HG03439 (cell line): ENCODE measurements around the gene CDH20.
"Not testable (repeated sequence)": the region's sequence is repeated elsewhere in the genome, so short reads cannot be mapped to it uniquely, and the experiment has no call there.

ENCODE experiments used
- ATAC-seq: cut with Tn5 transposase; IDR thresholded peaks from one replicate; pipeline ENCODE4 v1.9.1; 2021; ENCODE audit warnings: mild to moderate bottlenecking, moderate library complexity; ENCODE audit not compliant: unreplicated experiment

Gene CDH20

DNA sequence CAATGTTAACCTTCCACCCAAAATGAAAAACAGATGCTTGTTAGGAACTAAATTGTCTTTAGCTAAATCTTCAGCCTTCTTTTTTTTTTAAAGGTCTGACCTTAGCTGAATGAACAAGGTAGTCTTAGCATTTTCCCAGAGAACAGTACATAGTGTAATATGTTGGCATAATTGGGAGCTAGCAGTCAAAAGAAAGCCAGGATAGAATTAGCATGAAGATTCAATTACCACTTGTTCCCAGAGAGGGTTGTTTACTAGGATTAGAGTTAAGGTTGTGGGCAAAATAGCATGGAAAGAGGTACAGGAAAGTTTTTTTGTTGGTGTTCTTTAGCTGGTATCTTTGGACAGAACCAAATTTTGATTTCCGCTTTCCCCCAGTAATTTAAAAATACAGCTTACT is 6.9 kb downstream of the CDH20 start:
- ATAC-seq: no peak

DNA sequence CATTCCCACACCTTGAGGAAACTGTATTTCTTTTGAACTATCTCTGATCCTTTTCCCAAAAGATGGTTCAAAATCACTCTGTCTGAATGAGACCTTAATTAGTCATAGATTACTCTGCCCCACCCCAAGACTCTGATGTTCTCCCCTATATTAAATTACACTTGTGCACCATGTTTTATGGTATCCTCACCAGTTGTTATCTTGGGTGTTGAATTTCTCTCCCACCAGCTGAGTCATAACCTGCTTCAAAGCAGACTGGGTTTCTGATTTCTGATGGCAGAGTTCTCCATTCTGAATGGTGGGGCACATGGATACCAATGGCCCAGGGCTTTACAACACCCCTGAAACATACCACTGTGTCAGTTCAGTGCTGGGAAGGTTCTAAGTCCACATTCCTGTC is 15.0 kb downstream of the CDH20 start:
- ATAC-seq: no peak

DNA sequence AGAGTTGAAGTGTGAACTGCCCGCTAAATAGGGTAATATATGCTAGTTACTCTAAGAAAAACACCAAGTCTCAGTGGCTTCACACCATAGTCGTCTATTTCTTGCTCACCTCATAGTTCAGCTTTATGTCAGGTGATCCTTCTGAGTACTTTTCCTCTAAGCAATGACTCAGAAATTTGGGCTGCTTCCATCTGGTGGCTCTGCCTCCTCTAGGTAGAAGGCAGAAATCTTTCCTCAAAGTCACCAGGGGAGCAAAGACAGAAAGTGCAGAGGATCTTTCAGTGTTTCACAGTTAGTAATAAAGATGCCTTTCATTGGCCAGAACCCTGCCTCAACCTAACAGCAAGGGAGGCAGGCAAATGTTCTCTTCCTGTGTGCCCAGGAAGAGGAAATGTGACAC is 17.3 kb downstream of the CDH20 start:
- ATAC-seq: no peak

DNA sequence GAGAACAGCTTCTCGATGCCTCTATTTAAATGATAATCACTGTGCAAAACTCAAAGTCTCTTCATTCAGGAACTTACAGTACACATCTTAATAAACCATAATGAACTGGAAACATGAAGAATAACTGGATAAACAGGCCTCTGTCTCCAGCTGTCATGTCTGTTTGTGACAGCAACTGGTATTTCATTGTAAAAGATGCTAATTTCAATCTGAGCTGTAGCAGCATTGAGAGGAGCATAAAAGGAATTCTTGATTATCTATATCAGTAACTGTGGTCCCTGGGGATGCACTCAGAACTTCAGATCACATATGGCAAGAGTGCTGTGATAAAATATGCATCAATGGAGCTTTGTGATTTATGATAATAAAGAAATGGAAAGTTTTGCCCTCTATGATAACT is 18.8 kb downstream of the CDH20 start:
- ATAC-seq: no peak

DNA sequence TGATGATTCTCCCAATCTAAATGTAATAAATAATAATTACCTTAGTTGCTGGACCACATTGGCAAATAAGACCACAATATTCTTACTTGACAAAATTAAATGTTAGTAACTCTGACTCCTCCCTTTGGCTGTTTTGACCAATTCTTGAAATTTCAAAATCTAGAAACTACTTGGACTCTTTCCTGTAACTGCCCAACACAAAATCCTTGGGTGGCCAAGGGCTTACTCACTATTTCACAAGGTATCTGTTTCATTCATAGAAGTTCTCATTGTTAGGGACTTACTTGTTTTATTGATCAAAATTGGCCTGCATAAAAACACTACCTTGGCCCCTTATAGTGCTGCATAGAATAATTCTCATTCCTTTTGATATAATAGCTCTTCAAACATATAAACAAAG is 19.4 kb downstream of the CDH20 start:
- ATAC-seq: no peak

DNA sequence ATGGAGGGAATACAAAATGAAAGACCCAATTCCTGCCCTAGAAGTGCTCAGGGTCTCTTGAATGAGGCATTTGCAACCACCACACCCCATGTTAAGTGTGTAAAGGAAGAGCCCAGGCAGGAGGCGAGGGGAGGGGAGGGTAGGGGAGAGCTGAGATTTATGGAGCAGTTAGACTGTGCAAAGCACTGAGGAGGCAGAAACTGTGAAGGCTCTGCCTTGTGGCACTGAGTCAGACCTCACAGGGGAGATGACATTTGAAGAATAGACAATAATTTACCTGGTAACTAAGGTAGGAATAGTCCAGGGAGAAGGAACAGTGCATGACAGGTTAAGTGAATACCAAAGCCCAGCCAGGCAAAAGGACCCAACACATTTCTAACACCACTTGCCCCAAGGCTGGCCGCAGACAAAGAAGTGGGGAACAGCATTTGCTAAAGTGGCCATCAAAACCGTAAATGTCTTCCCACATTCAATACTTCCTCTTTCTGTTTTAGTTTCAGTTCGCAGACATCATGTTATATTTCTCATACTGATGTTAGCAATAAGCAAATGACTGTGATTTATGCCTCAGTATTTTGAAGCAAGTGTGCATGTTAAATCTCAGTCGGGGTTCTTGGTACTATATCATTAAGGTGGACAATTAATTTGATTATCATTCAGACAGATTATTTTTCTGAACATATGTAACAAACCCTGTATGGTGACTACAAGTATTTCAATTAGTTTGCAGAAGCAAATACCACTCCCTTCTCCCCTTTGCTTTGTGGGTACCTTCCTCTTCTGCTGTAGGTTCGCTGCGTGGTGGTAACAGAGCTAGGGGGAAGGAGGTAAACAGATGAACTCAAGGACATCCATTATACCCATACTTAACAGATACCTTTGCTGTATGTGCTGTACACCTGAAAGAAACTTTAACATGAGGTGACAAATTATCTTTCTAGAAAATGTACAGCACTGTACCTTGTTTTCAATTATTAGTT is 27.5 kb downstream of the CDH20 start:
- peak; percentile 86 for ATAC-seq

DNA sequence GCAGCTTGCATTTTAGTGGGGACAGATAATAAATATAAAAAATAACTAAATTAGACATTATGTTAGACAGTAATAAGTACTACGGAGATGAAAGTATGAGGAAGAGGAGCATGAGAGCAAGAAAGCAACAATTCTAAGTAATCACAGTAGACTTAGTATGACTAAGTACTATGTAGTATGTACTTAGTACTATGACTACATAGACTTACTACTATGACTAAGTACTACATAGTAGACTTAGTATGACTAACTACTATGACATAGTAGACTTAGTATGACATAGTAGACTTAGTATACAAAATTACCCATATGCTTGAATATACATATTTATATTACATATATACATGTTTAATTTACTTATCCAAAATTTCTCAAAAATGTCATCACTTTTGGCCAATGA is 29.3 kb downstream of the CDH20 start:
- ATAC-seq: no peak

DNA sequence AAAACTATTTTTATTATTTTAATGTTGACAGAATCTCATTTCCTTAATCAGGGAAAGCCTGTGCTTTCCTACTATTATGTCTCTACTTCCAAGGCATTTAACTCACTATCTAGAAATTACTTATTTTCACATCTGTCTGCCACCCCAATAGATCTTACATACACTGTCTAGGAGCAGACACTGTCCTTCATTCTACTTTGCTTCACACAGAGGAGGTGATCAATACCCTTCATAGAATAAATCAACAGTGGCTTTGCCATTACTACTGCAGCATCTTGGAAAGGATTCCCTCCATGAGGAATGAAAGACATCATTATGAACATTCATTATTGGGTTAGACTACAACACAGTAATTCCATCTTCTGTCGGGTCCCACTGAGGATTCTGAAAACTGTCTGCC is 31.7 kb downstream of the CDH20 start:
- ATAC-seq: no peak

DNA sequence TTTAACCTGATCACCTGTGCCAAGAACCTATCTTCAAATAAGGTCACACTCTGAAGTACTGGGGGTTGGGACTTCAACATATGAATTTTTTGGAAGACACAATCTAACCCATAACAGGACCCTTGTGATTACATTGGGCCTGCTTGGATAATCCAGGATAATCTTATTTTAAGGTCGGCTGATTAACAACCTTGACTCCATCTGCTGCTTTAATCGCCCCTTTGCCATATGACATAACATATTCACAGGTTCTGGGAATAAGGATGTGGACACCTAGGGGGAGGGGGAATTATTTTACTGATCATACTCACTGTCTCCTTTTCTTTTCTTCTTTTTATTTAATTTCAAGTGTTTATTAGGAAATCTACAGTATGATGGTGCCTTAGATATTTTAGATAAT is 34.8 kb downstream of the CDH20 start:
- no peak for ATAC-seq

DNA sequence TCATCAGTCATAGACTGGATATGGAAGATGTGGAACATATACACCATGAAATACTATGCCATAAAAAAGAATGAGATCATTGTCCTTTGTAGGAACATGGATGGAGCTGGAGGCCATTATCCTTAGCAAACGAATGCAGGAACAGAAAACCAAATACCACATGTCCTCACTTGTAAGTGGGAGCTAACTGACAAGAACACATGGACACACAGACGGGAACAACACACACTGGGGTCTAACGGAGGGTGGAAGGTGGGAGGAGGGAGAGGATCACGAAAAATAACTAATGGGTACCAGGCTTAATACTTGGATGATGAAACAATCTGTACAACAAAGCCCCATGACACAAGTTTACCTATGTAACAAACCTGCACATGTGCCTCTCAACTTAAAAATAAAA is 36.4 kb downstream of the CDH20 start:
- not testable (repeated sequence) for ATAC-seq

DNA sequence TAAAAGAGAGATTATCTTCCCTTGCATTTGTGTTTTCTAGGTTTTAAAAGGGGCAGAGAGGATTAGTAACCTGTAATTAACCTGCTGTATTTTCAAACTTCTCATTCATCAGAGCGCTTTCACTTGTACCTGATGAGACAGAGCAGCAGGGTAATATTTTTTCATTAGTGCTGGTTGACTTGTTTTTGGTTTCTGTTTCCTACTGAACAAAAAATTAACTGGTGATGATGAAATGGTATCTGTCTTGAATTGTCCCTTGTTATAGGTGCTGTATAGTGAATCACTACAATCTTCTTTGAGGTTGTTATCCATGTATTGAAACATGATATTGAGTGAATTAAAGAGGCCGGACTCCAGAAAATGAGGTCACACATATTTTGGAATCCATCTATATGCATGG is 37.9 kb downstream of the CDH20 start:
- ATAC-seq: no peak

DNA sequence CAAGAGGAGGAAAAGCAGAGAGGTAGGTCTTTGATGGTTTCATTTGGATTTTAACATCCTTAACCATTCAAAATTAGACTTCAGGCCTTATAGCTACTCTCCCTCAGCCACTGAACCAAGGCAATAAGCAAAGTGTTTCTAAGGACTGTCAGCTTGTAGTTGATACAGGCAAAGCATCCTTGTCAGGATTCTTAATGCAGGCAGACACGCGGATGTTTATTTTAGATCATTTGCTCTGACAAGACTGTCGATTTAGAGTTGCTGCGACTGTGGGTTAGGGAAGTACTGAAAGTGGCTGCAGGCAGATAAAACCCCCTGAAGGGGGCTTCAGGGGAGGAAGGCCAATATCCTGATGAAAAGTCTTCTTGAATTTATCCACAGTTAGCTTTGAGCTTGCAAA is 46.6 kb downstream of the CDH20 start:
- ATAC-seq: no peak

DNA sequence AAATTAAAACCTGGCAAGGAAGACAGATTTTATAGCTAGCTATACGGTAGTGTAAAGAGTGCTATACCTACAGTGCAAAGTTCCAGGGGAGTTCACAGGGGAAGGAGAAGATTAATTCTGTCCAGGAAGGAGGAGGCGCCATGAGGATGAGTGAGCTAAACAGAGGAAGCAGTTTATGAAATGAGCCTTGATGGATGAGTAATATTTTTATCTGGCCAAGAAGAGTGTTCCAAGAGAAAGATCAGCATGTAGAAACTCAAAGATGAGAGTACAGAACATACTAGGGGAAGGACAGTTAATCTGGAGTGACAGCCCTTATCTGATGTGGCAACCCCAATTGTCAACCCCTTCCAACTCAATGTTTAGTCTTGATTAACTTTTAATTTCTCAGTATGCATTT is 54.8 kb downstream of the CDH20 start:
- ATAC-seq: no peak

DNA sequence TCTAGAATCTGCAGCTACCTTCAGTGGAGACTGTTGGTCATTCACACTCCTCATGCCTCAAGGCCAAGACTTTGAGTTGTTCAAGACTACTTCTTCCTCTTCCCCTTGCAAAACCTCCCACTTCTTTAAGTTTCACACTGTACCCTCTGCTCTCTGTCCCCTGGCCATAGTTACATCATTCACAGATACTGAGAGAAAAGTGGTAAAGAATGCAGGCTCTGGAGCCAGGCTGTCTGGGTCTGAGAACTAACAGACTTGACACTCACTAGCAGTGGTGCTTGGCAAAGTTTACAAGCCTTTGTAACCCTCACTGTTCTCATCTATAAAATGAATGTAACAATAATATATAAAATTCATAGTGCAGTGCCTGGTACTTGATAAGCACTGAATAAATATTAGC is 61.8 kb downstream of the CDH20 start:
- ATAC-seq: no peak

DNA sequence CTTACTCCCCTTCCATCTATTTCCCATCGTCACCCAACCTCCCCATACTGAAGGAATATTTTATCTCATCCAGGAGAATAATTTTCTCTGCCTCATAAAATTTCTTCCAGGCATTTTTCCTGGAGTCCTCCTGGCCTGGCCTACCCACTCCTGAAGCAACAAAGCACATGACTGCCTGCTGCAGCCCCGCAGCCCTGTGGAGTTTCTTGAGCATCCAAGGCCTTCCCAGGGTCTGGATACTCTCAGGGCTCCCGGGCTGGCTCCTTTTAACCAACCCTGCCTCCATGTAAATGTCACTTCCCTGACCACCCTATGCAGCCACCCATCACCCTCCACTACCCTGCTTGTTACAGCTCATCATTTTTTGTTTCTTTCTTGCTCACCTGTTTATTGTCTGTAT is 64.0 kb downstream of the CDH20 start:
- no peak for ATAC-seq

DNA sequence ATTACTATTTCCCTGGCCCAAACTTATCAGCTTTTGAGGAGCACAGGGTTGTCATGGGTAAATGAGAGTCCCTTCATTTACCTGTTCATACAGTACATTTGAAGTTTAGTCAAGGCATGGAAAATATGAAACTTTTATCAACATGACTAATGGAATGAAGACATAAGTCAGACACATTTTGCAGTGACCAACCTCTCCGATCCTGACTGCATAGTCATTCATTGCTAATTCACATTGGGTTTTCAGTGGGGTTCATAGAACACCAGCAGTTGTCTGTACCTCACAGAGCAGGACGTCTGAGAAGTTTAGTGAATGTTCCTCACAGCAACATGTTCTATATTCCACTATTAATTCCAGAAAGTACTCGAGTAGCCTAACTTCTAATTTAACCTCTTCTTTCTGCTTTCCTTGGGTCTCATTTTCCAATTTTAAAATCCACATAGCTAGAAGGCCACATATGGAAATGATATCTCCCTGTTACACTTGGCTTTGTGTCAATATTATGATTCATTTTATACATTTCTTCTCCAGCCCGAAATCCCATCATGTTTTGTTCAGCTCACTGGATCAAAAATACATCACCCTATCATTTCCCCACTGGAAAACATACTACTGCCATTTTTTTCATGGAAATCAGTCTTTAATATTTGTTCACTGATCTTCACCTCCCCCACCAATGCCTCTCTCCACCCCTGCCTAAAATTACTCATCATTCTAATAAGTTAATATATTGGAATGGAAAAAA is 65.9 kb downstream of the CDH20 start:
- no peak for ATAC-seq

DNA sequence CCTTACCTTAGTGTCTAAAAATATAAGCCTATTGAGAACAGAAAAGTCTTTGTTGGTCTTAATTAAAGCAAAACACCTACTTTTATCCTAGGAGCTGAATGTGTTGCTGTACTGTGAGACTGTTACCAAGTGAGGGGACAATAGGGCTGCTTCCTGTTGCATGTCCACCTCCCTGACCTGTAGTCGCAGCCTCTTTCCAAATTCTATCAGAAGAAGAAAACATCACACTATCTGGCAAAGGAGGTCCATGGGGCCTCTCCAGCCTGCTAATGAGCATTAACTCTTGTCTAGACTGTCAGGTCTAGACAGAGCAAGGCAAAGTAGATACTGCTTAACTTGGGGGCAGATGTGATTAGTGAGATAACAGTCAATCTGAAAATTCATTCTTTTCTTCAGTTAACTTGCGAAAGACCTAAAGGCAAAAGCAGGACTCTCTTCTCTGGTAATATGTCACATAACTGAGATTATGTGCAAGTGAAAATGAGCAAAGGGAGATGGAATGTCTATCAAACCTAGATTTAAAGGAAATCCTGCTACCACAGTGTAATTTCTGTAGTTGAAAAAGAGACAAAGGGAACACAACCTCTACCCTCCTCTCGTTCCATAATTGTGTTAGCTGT is 66.9 kb downstream of the CDH20 start:
- no peak for ATAC-seq

DNA sequence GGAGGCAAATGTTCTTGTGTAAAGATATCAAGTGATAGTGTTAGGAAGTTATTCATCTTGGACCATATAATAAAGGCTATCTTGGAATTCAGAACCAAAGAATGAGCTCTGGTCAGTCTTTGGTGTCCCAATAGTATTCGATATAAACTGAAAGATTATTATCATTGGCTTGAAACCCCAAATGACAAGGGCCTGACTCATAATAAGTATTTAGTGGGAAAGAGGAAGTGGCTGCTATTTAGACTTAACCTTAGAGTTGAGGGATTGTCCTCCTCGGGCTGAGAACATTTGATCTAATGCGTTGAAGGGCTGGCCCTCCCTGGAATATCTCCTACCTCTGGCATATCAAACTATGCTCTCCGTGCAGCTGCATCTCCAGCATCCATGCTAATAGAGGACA is 67.5 kb downstream of the CDH20 start:
- no peak for ATAC-seq

DNA sequence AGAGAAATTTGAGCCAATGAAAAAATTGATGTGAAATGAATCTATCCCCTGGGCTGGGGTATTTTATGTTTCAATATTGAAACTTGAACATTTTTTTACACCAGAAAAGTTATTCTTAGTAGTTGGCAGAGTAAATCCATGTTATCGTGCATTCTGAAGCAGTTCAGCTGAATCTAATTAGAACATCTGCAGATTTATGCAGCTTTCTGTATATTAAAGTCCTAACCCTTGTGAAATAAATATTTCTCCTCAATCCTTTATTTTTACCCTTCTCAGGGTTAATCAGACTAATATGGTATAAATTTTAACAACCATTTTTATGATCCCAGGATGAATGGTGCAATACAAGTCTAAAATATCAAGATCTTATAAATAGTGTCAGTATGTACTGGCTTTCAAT is 69.5 kb downstream of the CDH20 start:
- no peak for ATAC-seq

DNA sequence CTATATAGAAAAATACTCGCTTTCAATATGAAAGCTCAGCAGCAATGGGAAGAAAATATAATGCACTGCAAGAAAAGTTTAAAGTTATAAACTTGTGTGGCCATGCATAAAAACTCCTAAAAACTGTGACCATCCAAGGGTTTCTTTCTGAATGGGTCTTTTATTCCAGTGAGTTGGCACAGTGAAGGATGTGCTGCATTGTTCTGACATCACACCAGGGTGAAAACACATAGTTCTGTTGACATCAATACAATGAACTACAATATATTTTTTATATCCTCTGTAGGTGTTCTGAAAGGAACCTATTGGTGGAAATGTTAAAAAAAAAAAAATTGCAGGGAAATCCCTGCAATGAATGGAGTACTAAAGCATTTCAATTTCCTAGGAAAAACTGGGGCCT is 80.2 kb downstream of the CDH20 start:
- no peak for ATAC-seq

DNA sequence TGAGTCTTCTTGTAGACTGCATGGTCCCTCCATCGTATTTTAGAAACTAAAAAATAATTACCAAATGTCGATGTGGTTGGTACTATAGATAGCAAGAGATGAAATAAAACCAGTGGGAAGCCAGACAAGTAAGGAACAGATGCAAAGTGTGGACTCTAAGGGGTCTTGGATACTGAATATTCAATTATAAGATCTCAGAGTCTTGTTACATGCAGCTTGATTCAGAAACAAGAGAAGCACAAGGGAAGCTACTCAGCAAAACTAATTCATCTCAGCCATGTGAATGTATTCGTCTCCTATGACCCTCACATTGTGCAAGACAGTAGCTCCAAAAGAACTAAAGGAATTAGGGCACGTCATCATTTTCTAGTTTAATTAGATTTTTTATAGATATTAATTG is 80.9 kb downstream of the CDH20 start:
- ATAC-seq: no peak

DNA sequence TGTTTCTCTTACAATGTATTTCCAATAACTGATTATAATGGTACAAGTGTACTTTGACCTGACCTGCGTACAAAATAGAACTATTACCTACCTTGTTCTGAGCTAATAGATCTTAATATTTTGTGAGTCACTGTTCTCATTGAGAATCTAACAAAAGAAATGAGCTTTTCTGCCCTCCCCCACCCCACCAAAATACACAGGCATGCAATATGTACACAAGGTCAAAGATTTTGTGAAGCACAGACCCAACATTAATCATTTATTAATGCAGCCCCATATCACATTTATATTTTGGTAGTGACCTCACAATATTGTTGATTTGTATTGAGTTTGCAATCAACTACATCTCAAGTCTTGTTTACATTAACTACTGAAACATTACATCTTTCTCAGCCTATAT is 86.5 kb downstream of the CDH20 start:
- ATAC-seq: no peak
